Retinal pigment epithelial cell (primary cell): ENCODE measurements around the gene ZNF862.

ENCODE experiments used
- DNase-seq: peaks from one replicate; pipeline ENCODE4 v3.0.0-alpha.2; 2010; ENCODE audit warnings: low read depth
- H3K4me3 ChIP-seq: 2 replicates; pipeline ENCODE4 v1.5.1; 2011; ENCODE audit warnings: mild to moderate bottlenecking, low read length, control low read depth, moderate library complexity
- TF ChIP-seq, protein P1 (sequence below): conservative IDR thresholded peaks from 2 replicates; pipeline ENCODE4 v1.5.1; 2011; ENCODE audit warnings: low read depth, low read length, control low read depth, inconsistent platforms

The ZNF862 gene

DNA sequence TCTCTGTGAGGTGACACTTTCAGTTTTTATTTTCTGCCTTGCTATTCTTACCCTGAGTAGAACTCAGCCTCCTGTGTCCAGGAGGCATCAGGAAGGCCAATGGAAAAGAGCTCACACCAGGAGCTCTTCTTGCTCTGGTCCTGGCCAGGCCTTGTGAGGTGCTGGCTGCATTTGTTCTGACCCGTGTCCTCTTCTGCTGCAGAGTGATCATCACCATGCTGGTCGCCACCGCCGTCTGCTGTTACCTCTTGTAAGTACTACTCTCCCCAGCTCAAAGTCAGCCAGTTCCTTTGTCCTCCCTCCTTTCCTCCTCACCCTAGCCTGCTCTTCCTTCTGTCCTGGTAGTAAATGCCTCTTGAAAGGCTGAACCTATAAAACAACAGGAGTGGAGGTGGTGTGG lies 37.2 kb downstream of the ZNF862 start:
- H3K4me3 ChIP-seq = no peak overlapping the region
- no peak for DNase-seq
- TF ChIP-seq, protein P1, sequence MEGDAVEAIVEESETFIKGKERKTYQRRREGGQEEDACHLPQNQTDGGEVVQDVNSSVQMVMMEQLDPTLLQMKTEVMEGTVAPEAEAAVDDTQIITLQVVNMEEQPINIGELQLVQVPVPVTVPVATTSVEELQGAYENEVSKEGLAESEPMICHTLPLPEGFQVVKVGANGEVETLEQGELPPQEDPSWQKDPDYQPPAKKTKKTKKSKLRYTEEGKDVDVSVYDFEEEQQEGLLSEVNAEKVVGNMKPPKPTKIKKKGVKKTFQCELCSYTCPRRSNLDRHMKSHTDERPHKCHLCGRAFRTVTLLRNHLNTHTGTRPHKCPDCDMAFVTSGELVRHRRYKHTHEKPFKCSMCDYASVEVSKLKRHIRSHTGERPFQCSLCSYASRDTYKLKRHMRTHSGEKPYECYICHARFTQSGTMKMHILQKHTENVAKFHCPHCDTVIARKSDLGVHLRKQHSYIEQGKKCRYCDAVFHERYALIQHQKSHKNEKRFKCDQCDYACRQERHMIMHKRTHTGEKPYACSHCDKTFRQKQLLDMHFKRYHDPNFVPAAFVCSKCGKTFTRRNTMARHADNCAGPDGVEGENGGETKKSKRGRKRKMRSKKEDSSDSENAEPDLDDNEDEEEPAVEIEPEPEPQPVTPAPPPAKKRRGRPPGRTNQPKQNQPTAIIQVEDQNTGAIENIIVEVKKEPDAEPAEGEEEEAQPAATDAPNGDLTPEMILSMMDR = no peak

DNA sequence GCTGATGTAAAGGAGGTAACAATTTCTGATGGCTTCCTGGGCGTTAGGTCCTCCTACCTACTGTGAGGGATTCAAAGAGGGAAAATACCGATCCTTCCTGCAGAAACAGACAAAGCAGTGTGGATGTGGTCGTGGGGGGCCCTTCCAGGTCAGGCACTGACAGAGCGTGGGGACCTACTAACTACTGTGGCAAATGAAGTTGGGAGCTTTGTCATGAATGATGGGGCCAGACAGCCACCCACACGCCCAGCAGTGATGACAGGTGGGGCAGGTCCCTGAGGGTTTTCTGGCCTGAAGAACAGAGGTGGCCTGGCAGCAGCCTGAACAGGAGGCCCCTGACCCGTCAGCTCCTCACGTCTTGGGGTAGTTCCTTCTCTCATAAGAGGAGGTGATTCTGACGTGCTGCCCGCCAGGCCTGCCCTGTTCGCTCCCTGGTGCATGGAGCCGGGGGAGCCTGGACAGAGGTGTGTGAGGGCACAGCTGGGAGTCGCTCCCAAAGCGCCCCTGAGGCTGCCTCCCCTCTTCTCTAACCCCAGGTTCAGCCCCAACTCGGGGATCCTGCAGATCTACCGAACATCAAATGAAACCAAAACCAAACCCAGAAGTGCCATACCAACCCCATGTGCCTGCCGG lies 39.8 kb downstream of the ZNF862 start:
- no peak overlapping the region for H3K4me3 ChIP-seq
- TF ChIP-seq, protein P1 = no peak
- DNase-seq = no peak

DNA sequence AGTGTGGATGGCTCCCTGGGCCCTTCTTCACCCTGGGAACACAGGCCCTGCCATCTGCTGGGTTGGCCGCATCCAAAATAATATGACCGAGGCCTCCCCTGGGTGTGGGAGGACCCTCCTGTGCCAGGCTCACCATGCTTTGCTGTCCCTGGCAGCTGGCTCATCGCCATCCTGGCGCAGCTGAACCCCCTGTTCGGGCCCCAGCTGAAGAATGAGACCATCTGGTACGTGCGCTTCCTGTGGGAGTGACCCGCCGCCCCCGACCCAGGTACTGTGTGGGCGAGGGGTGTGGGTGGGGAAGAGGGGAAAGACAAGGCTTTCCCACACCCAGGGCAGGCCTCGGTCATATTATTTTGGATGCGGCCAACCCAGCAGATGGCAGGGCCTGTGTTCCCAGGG lies 40.3 kb downstream of the ZNF862 start:
- TF ChIP-seq, protein P1 = no peak
- no peak for DNase-seq
- H3K4me3 ChIP-seq = no peak overlapping the region

DNA sequence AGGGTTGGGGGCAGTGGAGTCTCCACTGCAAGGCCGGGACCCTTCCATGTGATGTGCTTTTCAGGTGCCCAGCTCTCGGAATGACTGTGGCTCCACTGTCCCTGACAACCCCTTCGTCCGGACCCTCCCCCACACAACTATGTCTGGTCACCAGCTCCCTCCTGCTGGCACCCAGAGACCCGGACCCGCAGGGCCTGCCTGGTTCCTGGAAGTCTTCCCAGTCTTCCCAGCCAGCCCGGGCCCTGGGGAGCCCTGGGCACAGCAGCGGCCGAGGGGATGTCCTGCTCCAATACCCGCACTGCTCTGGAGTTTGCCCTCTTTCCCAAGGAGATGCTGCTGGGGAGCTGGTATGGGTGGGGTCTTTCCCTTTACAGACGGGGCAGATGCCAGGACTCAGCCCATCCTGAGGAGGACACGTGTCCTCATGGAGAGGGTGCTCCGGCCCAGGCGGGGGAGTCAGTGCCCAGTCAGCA lies 41.1 kb downstream of the ZNF862 start:
- DNase-seq = no peak
- TF ChIP-seq, protein P1 = no peak
- H3K4me3 ChIP-seq = no peak overlapping the region

DNA sequence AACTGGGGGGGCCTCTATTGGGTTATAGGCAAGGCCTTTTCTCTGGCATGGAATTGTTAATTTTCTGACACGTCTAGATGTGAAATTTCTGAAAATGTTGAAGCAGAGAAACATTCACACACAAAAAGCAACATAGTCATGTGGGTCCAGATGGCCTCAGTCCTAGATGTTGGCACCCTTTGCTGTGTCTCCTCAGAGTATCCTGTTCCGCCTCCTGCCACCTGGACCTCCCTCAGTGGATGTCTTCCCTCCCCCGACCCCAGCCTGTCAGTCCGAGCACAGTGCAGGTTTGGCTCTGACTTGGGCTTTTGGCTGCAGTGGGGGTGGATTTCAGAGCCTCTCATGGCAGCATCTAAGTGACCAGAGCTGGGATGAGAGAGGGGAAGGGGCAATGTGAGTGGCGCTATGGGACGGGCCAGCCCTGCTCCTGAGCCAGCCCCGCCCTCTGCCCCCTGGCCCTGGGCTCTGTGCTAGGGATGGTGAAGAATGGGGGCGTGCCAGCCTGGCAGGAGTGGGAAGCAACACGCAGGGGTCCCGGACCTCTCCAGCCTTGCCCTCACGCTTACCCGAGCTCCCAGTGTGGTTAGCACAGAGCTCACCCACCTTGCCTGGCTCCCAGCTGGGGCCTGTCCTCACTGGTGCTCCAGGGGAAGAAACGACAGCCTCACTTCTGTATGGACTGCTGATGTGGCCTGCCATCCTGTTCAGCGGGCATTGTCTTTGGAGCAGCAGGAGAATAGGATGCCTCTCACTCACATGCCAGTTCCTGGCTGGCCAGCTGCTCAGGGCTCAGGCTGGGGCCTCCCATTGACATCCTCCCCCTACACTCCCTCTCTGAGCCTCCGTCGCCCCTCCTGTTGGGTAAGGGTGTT lies 41.8 kb downstream of the ZNF862 start:
- DNase-seq = no peak
- TF ChIP-seq, protein P1 = no peak
- H3K4me3 ChIP-seq = no peak overlapping the region

DNA sequence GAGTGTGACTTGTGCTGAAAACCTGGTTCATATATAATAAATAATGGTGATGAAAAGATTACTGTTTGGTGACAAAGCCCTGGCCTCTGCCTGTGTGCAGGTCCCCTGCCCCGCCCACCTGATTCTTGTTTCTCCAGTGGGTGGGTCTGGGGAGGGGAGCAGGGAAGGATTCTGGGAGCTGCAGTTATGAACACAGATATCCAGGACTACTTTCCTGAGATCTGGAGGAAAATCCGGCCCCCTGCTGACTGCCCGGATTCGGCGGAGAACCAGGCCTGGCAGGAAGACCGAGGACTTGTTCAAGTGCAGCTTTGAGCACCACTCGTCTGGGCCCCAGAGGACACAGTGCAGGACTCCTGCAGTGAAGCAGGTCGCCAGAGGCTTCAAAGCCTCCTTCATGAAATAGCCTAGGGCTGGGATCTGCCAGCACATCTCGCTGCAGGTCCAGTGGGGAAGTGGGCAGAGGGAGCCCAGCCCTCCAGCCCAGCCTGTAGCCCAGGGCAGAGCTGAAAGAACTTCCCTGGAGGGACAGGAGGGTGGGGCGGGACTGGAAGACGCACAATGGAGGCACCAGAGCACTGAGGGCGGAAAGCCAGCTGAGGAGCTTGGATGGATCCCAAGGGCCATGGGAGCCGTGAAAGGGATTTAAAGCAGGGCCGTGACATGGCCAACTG lies 42.6 kb downstream of the ZNF862 start:
- DNase-seq = no peak
- no peak overlapping the region for H3K4me3 ChIP-seq
- TF ChIP-seq, protein P1 = no peak
